Parathyroid adenoma (tissue), 2 donors: ENCODE data around the gene RAP1GAP2.
A peak's percentile ranks its signal among the peaks of the same experiment; 100 is the strongest.

Source experiments
- H2AFZ ChIP-seq: fragments of 300-600 bp; sonication (generic); one replicate; pipeline ENCODE4 v1.7.0; 2017; ENCODE audit warnings: antibody characterized with exemption, mild to moderate bottlenecking
- H3K27ac ChIP-seq: fragments of 300-600 bp; sonication (generic); one replicate; pipeline ENCODE4 v1.7.0; 2017
- H3K27me3 ChIP-seq: fragments of 300-600 bp; sonication (generic); one replicate; pipeline ENCODE4 v1.7.0; 2017; ENCODE audit warnings: low read length; ENCODE audit not compliant: control insufficient read depth, insufficient read depth
- H3K36me3 ChIP-seq: fragments of 300-600 bp; sonication (generic); one replicate; pipeline ENCODE4 v1.7.0; 2017; ENCODE audit warnings: low read length; ENCODE audit not compliant: control insufficient read depth, insufficient read depth
- H3K4me1 ChIP-seq: fragments of 300-600 bp; sonication (generic); one replicate; pipeline ENCODE4 v1.7.0; 2017; ENCODE audit warnings: control low read depth
- H3K4me2 ChIP-seq: fragments of 300-600 bp; sonication (generic); one replicate; pipeline ENCODE4 v1.7.0; 2017; ENCODE audit warnings: low read length
- H3K4me3 ChIP-seq: fragments of 300-600 bp; sonication (generic); one replicate; pipeline ENCODE4 v1.7.0; 2017; ENCODE audit warnings: low read depth, low read length
- H3K79me2 ChIP-seq: fragments of 300-600 bp; sonication (generic); one replicate; pipeline ENCODE4 v1.7.0; 2017; ENCODE audit warnings: control low read depth
- H3K9ac ChIP-seq: fragments of 300-600 bp; sonication (generic); one replicate; pipeline ENCODE4 v1.7.0; 2017; ENCODE audit warnings: mild to moderate bottlenecking
- H3K9me3 ChIP-seq: fragments of 300-600 bp; sonication (generic); one replicate; pipeline ENCODE4 v1.7.0; 2017; ENCODE audit warnings: low read length; ENCODE audit not compliant: control insufficient read depth
- CTCF ChIP-seq: fragments of 300-600 bp; sonication (generic); IDR thresholded peaks from one replicate; pipeline ENCODE4 v1.7.0; 2017; ENCODE audit warnings: antibody characterized with exemption, mild to moderate bottlenecking
- donor health status: primary hyperparathyroidism.

RAP1GAP2 gene

GRCh38 chr17:2751491-2751890 lies 44.7 kb upstream of the RAP1GAP2 start:
- Histone ChIP-seq H3K4me3 (no peak overlapping the region), H3K79me2 (no peaks in the 10 kb centered on the region), H3K27ac (no peak overlapping the region), H3K4me2 (no peak overlapping the region), H3K9me3 (no peaks in the 10 kb centered on the region), H3K9ac (no peak overlapping the region), H3K27me3 (no peaks in the 10 kb centered on the region), H3K36me3 (no peaks in the 10 kb centered on the region), H3K4me1 (no peaks in the 10 kb centered on the region), H2AFZ (no peak overlapping the region)
- no peak for TF ChIP-seq CTCF

DNA sequence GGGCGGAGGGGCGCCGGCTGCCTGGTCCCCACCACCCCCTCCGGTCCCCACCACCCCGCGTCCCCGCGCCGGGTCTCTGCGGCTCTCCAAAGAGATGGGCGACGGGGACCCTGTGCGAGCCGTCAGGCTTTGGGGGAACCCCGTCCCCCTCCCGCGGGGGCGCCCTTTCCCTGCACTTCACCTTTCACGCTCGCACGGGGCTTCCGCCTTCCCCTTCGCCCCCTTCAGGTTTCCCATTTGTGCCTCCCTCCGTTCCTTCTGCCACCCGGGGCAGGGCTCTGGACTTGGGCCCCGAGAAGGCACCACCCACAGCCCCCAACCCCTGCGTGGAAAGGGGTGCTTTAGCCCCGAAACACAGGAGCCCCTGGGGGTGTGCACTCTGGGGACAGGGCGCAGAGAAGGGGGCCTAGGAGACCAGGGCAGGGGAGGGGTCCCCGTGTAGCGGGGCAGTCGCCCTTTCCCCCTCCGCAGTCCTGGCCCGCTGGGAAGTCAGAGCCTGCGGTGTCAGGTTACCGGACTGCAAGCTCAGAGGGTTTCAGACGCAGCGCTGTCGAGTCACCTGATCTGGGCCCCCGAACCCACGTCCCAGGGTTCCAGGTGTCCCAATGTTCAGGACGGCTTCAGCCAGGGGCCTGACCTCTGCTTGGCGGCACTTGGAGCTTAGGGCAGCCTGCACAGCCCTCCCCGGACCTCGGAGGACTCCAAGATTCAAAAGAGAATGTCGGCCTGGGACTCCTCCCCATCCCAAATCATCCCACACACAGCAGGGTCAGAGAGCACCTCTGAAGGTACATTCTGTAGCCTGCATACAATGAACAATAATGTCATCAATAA lies 40.1 kb upstream of the RAP1GAP2 start:
- H3K27me3 ChIP-seq, result no peaks in the 10 kb centered on the region
- no peak overlapping the region for H3K9ac ChIP-seq
- H3K4me1 ChIP-seq, result no peaks in the 10 kb centered on the region
- no peak for TF ChIP-seq CTCF
- H2AFZ ChIP-seq, result peak overlapping the region; percentile 89
- no peaks in the 10 kb centered on the region for H3K36me3 ChIP-seq
- H3K79me2 ChIP-seq, result no peaks in the 10 kb centered on the region
- H3K9me3 ChIP-seq, result no peaks in the 10 kb centered on the region
- peak overlapping the region; percentile 40 for H3K4me3 ChIP-seq
- peak overlapping the region; percentile 66 for H3K4me2 ChIP-seq
- peak overlapping the region; percentile 69 for H3K27ac ChIP-seq

DNA sequence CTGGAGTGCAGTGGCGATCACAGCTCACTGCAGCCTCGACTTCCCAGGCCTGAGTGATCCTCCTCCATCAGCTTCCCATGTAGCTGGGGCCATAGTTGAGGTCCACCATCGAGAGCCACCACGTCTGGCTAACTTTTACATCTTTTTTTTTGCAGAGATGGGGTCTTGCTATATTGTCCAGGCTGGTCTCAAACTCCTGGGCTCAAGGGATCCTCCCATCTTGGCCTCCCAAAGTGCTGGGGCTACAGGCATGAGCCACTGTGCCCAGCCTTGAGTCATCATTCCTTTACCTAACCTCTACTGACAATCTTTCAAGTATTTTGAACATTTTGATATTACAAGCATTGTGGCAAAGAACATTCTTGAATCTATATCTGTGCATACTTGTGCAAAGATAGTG lies 37.4 kb upstream of the RAP1GAP2 start:
- Histone ChIP-seq H3K27ac (no peak overlapping the region), H3K4me2 (no peak overlapping the region), H3K36me3 (no peaks in the 10 kb centered on the region), H3K27me3 (no peaks in the 10 kb centered on the region), H3K9me3 (no peaks in the 10 kb centered on the region), H3K9ac (no peak overlapping the region), H3K4me1 (no peaks in the 10 kb centered on the region), H3K4me3 (no peak overlapping the region), H2AFZ (no peak overlapping the region), H3K79me2 (no peaks in the 10 kb centered on the region)
- TF ChIP-seq CTCF, result no peak

DNA sequence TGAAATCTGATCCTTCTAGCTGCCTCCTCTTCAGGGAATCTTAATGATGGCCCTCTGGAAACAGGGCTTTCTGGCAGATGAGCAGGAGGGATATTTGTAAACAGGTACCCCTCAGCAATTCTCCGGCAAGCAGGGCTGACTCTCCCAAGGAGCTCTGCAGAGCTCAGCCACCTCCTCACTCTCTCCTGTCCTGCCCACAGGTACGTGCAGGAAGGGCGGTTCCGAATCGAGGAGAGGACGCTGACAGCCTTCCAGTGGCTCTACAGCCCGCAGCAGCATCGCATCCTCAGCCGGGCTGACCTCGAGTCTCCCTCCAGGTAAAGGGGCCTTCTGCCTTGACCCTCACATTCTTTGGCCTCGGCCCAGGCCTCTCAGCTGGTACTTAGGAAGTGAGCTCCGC lies 26.1 kb upstream of the RAP1GAP2 start:
- Histone ChIP-seq H3K27ac (no peak overlapping the region), H2AFZ (no peak overlapping the region), H3K36me3 (no peaks in the 10 kb centered on the region), H3K4me1 (no peaks in the 10 kb centered on the region), H3K4me3 (no peak overlapping the region), H3K27me3 (no peaks in the 10 kb centered on the region), H3K4me2 (no peak overlapping the region), H3K79me2 (no peaks in the 10 kb centered on the region), H3K9ac (no peak overlapping the region), H3K9me3 (no peaks in the 10 kb centered on the region)
- TF ChIP-seq CTCF, result no peak

DNA sequence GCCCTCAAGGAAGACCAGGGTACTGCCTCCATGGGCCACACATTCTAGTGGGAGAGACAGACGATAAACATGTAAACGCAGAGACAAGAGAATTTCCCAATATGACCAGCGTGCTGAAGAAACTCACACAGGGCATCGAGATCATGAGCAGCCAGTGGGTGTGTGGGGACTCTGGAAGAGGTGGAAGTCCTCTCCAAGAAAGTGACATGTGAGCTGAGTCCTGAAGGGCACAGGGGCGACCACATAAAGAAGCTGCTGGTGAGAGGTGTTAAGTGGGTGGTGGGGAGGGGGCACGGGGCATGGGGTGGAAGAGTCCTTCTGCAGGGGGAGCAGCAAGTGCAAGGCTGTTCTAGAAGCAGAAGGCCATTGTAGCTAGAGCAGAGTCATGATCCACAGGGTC lies 21.0 kb upstream of the RAP1GAP2 start:
- H3K79me2 ChIP-seq, result no peaks in the 10 kb centered on the region
- H3K9me3 ChIP-seq, result no peaks in the 10 kb centered on the region
- H3K27me3 ChIP-seq, result no peaks in the 10 kb centered on the region
- H2AFZ ChIP-seq, result no peak overlapping the region
- H3K27ac ChIP-seq, result no peak overlapping the region
- no peak for TF ChIP-seq CTCF
- H3K4me1 ChIP-seq, result no peaks in the 10 kb centered on the region
- H3K36me3 ChIP-seq, result no peaks in the 10 kb centered on the region
- no peak overlapping the region for H3K4me3 ChIP-seq
- no peak overlapping the region for H3K4me2 ChIP-seq
- H3K9ac ChIP-seq, result no peak overlapping the region
